ENCODE results near the gene SURF1. TPM values are rescaled to one million over a fixed set of nuclear protein-coding genes. Genes with fewer than 3 reads are reported as not detected.

Gene SURF1
- total RNA-seq, 1 donor from 2014 or later, result 43.9 TPM

GRCh38 chr9:133347515-133347984 lies 8.7 kb downstream of the SURF1 start:
- Histone ChIP-seq H3K4me3 (peak overlapping the region; percentile 94), H3K36me3 (peaks cover 69% of the 10 kb centered on the region), H3K27me3 (no peaks in the 10 kb centered on the region), H3K4me1 (peaks cover 24% of the 10 kb centered on the region), H3K27ac (peak overlapping the region; percentile 94), H3K9me3 (no peaks in the 10 kb centered on the region)
- no peak for TF ChIP-seq CTCF (IDR thresholded peaks at IDR 0.05)
- DNase-seq, result peak; percentile 76
- intact Hi-C loops (cut with DNase I), result no loop called here
- ATAC-seq, result peak; percentile 64

GRCh38 chr9:133346021-133346785 lies 10.1 kb downstream of the SURF1 start:
- Histone ChIP-seq H3K4me1 (peaks cover 24% of the 10 kb centered on the region), H3K36me3 (peaks cover 66% of the 10 kb centered on the region), H3K9me3 (no peaks in the 10 kb centered on the region), H3K27ac (peak overlapping the region; percentile 94), H3K27me3 (no peaks in the 10 kb centered on the region), H3K4me3 (peak overlapping the region; percentile 94)
- ATAC-seq, result no peak
- TF ChIP-seq CTCF (IDR thresholded peaks at IDR 0.05), result no peak
- intact Hi-C loops (cut with DNase I), result no loop called here
- no peak for DNase-seq

- TF ChIP-seq CTCF (IDR thresholded peaks at IDR 0.05), result no peak
- H3K36me3 ChIP-seq, result peaks cover 66% of the 10 kb centered on the region
- H3K27me3 ChIP-seq, result no peaks in the 10 kb centered on the region
- ATAC-seq, result no peak
- H3K9me3 ChIP-seq, result no peaks in the 10 kb centered on the region
- H3K4me1 ChIP-seq, result peaks cover 26% of the 10 kb centered on the region
- intact Hi-C loops (cut with DNase I), result no loop called here
- no peak for DNase-seq
- no peak overlapping the region for H3K27ac ChIP-seq
- H3K4me3 ChIP-seq, result no peak overlapping the region
Observed at GRCh38 chr9:133345596-133345995, 10.7 kb downstream of the SURF1 start.

GRCh38 chr9:133344979-133345378 lies 11.3 kb downstream of the SURF1 start:
- Histone ChIP-seq H3K4me3 (no peak overlapping the region), H3K27ac (no peak overlapping the region), H3K4me1 (peaks cover 28% of the 10 kb centered on the region), H3K27me3 (no peaks in the 10 kb centered on the region), H3K9me3 (no peaks in the 10 kb centered on the region), H3K36me3 (peaks cover 62% of the 10 kb centered on the region)
- no peak for TF ChIP-seq CTCF (IDR thresholded peaks at IDR 0.05)
- ATAC-seq (no peak), DNase-seq (no peak)
- intact Hi-C loops (cut with DNase I), result no loop called here

GRCh38 chr9:133344071-133344470 lies 12.2 kb downstream of the SURF1 start:
- DNase-seq, result no peak
- H3K36me3 ChIP-seq, result peaks cover 53% of the 10 kb centered on the region

More at GRCh38 chr9:133344071-133344470, 12.2 kb downstream of the SURF1 start:
- no peaks in the 10 kb centered on the region for H3K9me3 ChIP-seq
- H3K27ac ChIP-seq, result no peak overlapping the region
- peaks cover 19% of the 10 kb centered on the region for H3K4me1 ChIP-seq
- no peak for TF ChIP-seq CTCF (IDR thresholded peaks at IDR 0.05)
- intact Hi-C loops (cut with DNase I), result no loop called here
- H3K27me3 ChIP-seq, result no peaks in the 10 kb centered on the region
- no peak for ATAC-seq
- no peak overlapping the region for H3K4me3 ChIP-seq
